Ascending aorta (tissue), 2 donors: Measurements from ENCODE around the gene LDLRAD4. TPM values are rescaled to one million over a fixed set of nuclear protein-coding genes. Genes with fewer than 3 reads are reported as not detected.

ENCODE experiments used
- DNase-seq, 2 donors: peaks; one replicate each; pipeline ENCODE4 v3.0.0-alpha.2; 2019; ENCODE audit warnings: low spot score in 2 of 2
- H3K27ac ChIP-seq, 2 donors: fragments of 200-600 bp; sonication (generic); one replicate each; pipeline ENCODE4 v1.5.1; 2016 to 2017; ENCODE audit warnings: mild to moderate bottlenecking in 1 of 2
- H3K27me3 ChIP-seq: fragments of 200-600 bp; sonication (generic); one replicate; pipeline ENCODE4 v1.5.1; 2017
- H3K36me3 ChIP-seq, 2 donors: fragments of 200-600 bp; sonication (generic); one replicate each; pipeline ENCODE4 v1.5.1; 2016
- H3K4me1 ChIP-seq, 2 donors: fragments of 200-600 bp; sonication (generic); one replicate each; pipeline ENCODE4 v1.5.1; 2016 to 2017; ENCODE audit warnings: mild to moderate bottlenecking in 1 of 2
- H3K4me3 ChIP-seq, 2 donors: fragments of 200-600 bp; sonication (generic); one replicate each; pipeline ENCODE4 v1.5.1; 2016 to 2017; ENCODE audit warnings: mild to moderate bottlenecking in 1 of 2
- H3K9me3 ChIP-seq, 2 donors: fragments of 200-600 bp; sonication (generic); one replicate each; pipeline ENCODE4 v1.5.1; 2016
- CTCF ChIP-seq, 3 experiments: fragments of 200-600 bp in 2 of 3; fragments of 450-650 bp in 1 of 3; sonication (generic) in 2 of 3; IDR thresholded peaks; one replicate each; pipeline ENCODE4 v1.5.1; 2016 to 2019; ENCODE audit warnings: antibody characterized with exemption in 3 of 3, mild to moderate bottlenecking in 1 of 3, moderate library complexity in 1 of 3
- intact Hi-C: fragments of 100-400 bp; cut with DNase I; formaldehyde crosslinking; loops from one replicate; pipeline ENCODE4 v1.15.1; 2023
- total RNA-seq: library from RNA; depleted of rRNA; stranded (reverse); fragments of >200 nt; gene quantifications from one replicate; pipeline ENCODE4 v1.1.0, GENCODE V29; 2016

Gene LDLRAD4
- total RNA-seq, 1 donor from 2014 or later, result 21.0 TPM

- H3K4me1 ChIP-seq, result no peaks in the 10 kb centered on the region
- no peak overlapping the region for H3K4me3 ChIP-seq
- TF ChIP-seq CTCF (IDR thresholded peaks at IDR 0.05), result no peak
- H3K36me3 ChIP-seq, result no peaks in the 10 kb centered on the region
- DNase-seq, result no peak
- intact Hi-C loops, result no loop called here
- no peaks in the 10 kb centered on the region for H3K27me3 ChIP-seq
- no peaks in the 10 kb centered on the region for H3K9me3 ChIP-seq
- H3K27ac ChIP-seq, result no peak overlapping the region
These were observed 148.7 kb downstream of the LDLRAD4 start for GRCh38 chr18:13366962-13367892.

- H3K27ac ChIP-seq, result no peak overlapping the region
- no peaks in the 10 kb centered on the region for H3K36me3 ChIP-seq
- no peaks in the 10 kb centered on the region for H3K27me3 ChIP-seq
- intact Hi-C loops, result no loop called here
- H3K9me3 ChIP-seq, result no peaks in the 10 kb centered on the region
- no peak overlapping the region for H3K4me3 ChIP-seq
- H3K4me1 ChIP-seq, result no peaks in the 10 kb centered on the region
- no peak for DNase-seq
- no peak for TF ChIP-seq CTCF (IDR thresholded peaks at IDR 0.05)
These were observed 149.7 kb downstream of the LDLRAD4 start for GRCh38 chr18:13368080-13368813.

DNA sequence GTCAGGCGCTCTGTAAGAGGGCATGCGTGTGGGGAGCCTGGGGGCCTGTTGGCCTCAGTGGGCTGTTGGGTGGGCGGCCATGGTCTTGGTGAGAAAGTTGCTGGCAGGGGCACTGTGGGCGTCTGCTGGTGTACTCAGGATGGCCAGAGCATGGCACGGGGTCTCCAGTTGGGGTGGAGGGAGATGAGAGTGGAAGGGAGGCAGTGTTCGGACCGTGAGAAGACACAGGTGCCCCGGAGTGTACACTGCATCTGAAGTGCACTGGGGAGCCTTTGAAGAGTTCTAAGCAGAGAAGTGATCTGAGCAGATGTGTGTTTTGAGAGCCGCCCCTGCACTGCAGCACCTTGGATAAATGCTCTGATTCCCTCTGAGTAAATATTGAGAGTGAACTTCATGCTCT, 150.8 kb downstream of the LDLRAD4 start:
- no peak overlapping the region for H3K27ac ChIP-seq
- H3K9me3 ChIP-seq, result no peaks in the 10 kb centered on the region
- intact Hi-C loops, result no loop called here
- no peaks in the 10 kb centered on the region for H3K4me1 ChIP-seq
- H3K36me3 ChIP-seq, result no peaks in the 10 kb centered on the region
- TF ChIP-seq CTCF (IDR thresholded peaks at IDR 0.05), result no peak
- no peak overlapping the region for H3K4me3 ChIP-seq
- DNase-seq, result no peak
- H3K27me3 ChIP-seq, result no peaks in the 10 kb centered on the region

GRCh38 chr18:13369756-13370510, 151.4 kb downstream of the LDLRAD4 start:
- H3K27me3 ChIP-seq, result no peaks in the 10 kb centered on the region
- H3K9me3 ChIP-seq, result no peaks in the 10 kb centered on the region
- DNase-seq, result no peak
- no peaks in the 10 kb centered on the region for H3K36me3 ChIP-seq
- no peak overlapping the region for H3K4me3 ChIP-seq
- no peak overlapping the region for H3K27ac ChIP-seq
- intact Hi-C loops, result no loop called here
- H3K4me1 ChIP-seq, result peaks cover 0 to 5% of the 10 kb centered on the region in 2 donors
- TF ChIP-seq CTCF (IDR thresholded peaks at IDR 0.05), result no peak

DNA sequence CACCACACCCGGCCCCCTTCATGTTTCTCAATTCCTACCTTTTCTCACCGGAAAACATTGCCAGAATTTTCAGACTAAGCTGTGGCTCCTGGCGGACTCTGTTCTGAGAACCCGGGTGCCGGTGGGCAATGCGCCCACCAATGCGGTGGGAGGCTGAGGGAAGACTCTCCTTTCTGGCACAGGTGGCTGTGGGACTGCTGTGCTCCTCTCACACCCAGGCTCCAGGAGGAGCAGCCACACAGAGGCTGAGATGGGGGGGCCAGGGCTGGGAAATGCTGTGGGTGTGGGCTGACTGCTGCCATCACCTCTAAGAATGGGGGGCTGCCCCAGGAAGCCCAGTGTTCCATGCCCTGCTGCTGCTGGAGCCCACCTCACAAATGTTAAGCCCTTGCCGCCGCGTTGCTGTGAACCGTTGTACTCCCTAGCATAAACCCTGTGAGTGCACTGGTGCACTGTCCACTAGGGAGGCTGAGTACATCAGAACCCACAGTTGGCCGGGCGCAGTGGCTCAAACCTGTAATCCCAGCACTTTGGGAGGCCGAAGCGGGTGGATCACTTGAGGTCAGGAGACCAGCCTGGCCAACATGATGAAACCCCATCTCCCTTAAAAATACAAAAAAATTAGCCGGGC, 152.6 kb downstream of the LDLRAD4 start:
- H3K27me3 ChIP-seq, result no peaks in the 10 kb centered on the region
- peaks cover 0 to 13% of the 10 kb centered on the region in 2 donors for H3K4me1 ChIP-seq
- H3K27ac ChIP-seq, result no peak overlapping the region
- no peak for DNase-seq
- intact Hi-C loops, result no loop called here
- no peaks in the 10 kb centered on the region for H3K36me3 ChIP-seq
- H3K4me3 ChIP-seq, result no peak overlapping the region
- H3K9me3 ChIP-seq, result no peaks in the 10 kb centered on the region
- TF ChIP-seq CTCF (IDR thresholded peaks at IDR 0.05), result no peak
